OCI-LY7 (cell line): Measurements from ENCODE around the gene ANKS1B. TPM values are rescaled to one million over a fixed set of nuclear protein-coding genes. Genes with fewer than 3 reads are reported as not detected.
A peak's percentile ranks its signal among the peaks of the same experiment; 100 is the strongest.

Experiments
- BruUV-seq: library from RNA; stranded (reverse); fragments of 400-500 nt; replicated peaks from 2 replicates; lab custom pipeline; 2021; lab: Mats Ljungman, UMichigan
- CTCF ChIA-PET: fragments of 300-600 bp; sonication (Branson Sonifier 250); formaldehyde crosslinking; loops from one replicate; lab custom pipeline; 2022; ENCODE audit warnings: antibody characterized with exemption; ENCODE audit not compliant: unreplicated experiment; lab: Charles Lee
- POLR2A ChIA-PET: fragments of 300-600 bp; sonication (Branson Sonifier 250); formaldehyde crosslinking; loops from one replicate; lab custom pipeline; 2022; ENCODE audit warnings: antibody characterized with exemption; lab: Charles Lee
- DNase-seq: peaks from one replicate; pipeline ENCODE4 v3.0.0-alpha.2; 2015; ENCODE audit warnings: low spot score
- H2AFZ ChIP-seq: fragments of 200-600 bp; sonication (generic), shearing (Covaris generic); 2 replicates; pipeline ENCODE4 v1.6.1; 2014; ENCODE audit warnings: mild to moderate bottlenecking, antibody characterized with exemption, low read length, moderate library complexity
- H3K27ac ChIP-seq: fragments of 200-600 bp; sonication (generic); 2 replicates; pipeline ENCODE4 v1.5.1; 2014; ENCODE audit warnings: mixed run types, low read depth, mild to moderate bottlenecking, moderate library complexity, low read length, inconsistent platforms; ENCODE audit not compliant: poor library complexity, severe bottlenecking
- H3K36me3 ChIP-seq: fragments of 200-600 bp; sonication (generic); 2 replicates; pipeline ENCODE4 v1.6.1; 2014; ENCODE audit warnings: mild to moderate bottlenecking, antibody characterized with exemption, low read length, moderate library complexity, mixed read lengths; ENCODE audit not compliant: insufficient read depth
- H3K4me1 ChIP-seq: fragments of 200-600 bp; sonication (generic); 2 replicates; pipeline ENCODE4 v1.5.1; 2014; ENCODE audit warnings: mild to moderate bottlenecking, low read length; ENCODE audit not compliant: insufficient read depth, poor library complexity, severe bottlenecking
- H3K4me2 ChIP-seq: fragments of 200-600 bp; sonication (generic); 2 replicates; pipeline ENCODE4 v1.6.1; 2014; ENCODE audit warnings: mild to moderate bottlenecking, low read length
- H3K4me3 ChIP-seq: fragments of 200-600 bp; sonication (generic); 2 replicates; pipeline ENCODE4 v1.5.1; 2014; ENCODE audit warnings: mild to moderate bottlenecking, low read depth, low read length; ENCODE audit not compliant: poor library complexity, severe bottlenecking
- H3K79me2 ChIP-seq: fragments of 200-600 bp; sonication (generic); 2 replicates; pipeline ENCODE4 v1.6.1; 2016; ENCODE audit warnings: low read depth, mild to moderate bottlenecking, low read length, moderate library complexity, mixed read lengths; ENCODE audit not compliant: insufficient read depth
- H3K9me2 ChIP-seq: fragments of 200-600 bp; sonication (generic); 2 replicates; pipeline ENCODE4 v1.6.1; 2016; ENCODE audit warnings: mild to moderate bottlenecking, low read length, mixed read lengths; ENCODE audit not compliant: insufficient read depth
- H3K9me3 ChIP-seq: fragments of 200-600 bp; sonication (generic); 2 replicates; pipeline ENCODE4 v1.6.1; 2014; ENCODE audit warnings: mild to moderate bottlenecking, mixed run types, low read length, mixed read lengths
- H4K20me1 ChIP-seq: fragments of 200-600 bp; sonication (generic); 2 replicates; pipeline ENCODE4 v1.6.1; 2014; ENCODE audit warnings: mild to moderate bottlenecking, antibody characterized with exemption, low read length, moderate library complexity, mixed read lengths; ENCODE audit not compliant: insufficient read depth
- EZH2phosphoT487 ChIP-seq: fragments of 200-600 bp; sonication (generic); IDR thresholded peaks from 2 replicates; pipeline ENCODE4 v1.6.1; 2018; ENCODE audit warnings: low read depth, borderline replicate concordance, mild to moderate bottlenecking, mixed run types, antibody characterized with exemption, low read length, moderate library complexity, mixed read lengths
- intact Hi-C: fragments of 100-400 bp; cut with micrococcal nuclease; formaldehyde crosslinking; loops from one replicate; pipeline ENCODE4 v1.10.0; 2022; ENCODE audit not compliant: unreplicated experiment
- total RNA-seq, 2 experiments: library from RNA; depleted of rRNA in 1 of 2; stranded (reverse); fragments of >200 nt in 1 of 2; shearing (Covaris generic) in 1 of 2; gene quantifications; 2 replicates each; pipeline ENCODE4 v1.2.3, GENCODE V29; 2014 to 2022
- TF ChIP-seq, protein P1 (sequence below): fragments of 200-600 bp; sonication (generic); conservative IDR thresholded peaks from 2 replicates; pipeline ENCODE4 v1.5.1; 2014; ENCODE audit warnings: mild to moderate bottlenecking, antibody characterized with exemption, low read length, moderate library complexity, mixed read lengths

Gene ANKS1B
- total RNA-seq, 2 experiments from 2014 or later = 2.9 to 6.0 TPM

DNA sequence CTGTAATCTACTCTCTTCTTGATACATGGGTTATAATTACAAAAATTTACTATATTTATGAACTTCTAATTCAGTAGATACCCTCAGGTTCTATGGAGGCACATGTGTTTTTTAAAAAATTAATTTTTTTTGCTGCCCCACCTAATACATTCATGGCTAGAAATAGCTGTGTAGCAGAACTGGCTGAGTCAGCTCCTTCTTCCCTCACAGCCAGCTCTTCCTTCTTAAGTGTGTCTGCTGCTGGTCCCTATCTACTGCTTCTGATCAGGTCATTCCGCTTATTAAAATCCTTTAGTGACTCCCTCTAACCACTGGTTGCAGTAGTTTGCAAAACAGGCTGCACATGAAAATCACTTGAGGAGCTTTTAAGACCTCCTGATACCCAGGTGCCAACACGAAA is 939.6 kb downstream of the ANKS1B start:
- TF ChIP-seq, protein P1, sequence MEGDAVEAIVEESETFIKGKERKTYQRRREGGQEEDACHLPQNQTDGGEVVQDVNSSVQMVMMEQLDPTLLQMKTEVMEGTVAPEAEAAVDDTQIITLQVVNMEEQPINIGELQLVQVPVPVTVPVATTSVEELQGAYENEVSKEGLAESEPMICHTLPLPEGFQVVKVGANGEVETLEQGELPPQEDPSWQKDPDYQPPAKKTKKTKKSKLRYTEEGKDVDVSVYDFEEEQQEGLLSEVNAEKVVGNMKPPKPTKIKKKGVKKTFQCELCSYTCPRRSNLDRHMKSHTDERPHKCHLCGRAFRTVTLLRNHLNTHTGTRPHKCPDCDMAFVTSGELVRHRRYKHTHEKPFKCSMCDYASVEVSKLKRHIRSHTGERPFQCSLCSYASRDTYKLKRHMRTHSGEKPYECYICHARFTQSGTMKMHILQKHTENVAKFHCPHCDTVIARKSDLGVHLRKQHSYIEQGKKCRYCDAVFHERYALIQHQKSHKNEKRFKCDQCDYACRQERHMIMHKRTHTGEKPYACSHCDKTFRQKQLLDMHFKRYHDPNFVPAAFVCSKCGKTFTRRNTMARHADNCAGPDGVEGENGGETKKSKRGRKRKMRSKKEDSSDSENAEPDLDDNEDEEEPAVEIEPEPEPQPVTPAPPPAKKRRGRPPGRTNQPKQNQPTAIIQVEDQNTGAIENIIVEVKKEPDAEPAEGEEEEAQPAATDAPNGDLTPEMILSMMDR = no peak
- TF ChIP-seq EZH2phosphoT487 = no peak
- BruUV-seq = no TSS peak
- H3K4me2 ChIP-seq = no peak overlapping the region
- peaks cover 18% of the 10 kb centered on the region for H3K4me1 ChIP-seq
- ChIA-PET POLR2A (interaction anchor here (0.6 to 2.9 kb wide), 8 partner anchors 12 to 722 kb away, joined by 3 to 22 read pairs (median 4); no protein-coding TSS in a partner anchor), CTCF (interaction anchor here (1.0 to 2.0 kb wide), 3 partner anchors 406 to 614 kb away, joined by 3 to 14 read pairs (median 4); no protein-coding TSS in a partner anchor)
- H3K27ac ChIP-seq = no peak overlapping the region
- no peaks in the 10 kb centered on the region for H3K9me2 ChIP-seq
- no peaks in the 10 kb centered on the region for H4K20me1 ChIP-seq
- peaks cover 22% of the 10 kb centered on the region; the same call in 1 of the 2 replicates for H3K9me3 ChIP-seq
- intact Hi-C loops = loop anchor here (10.0 kb wide), 1 partner anchor 210 kb away; no protein-coding TSS in a partner anchor
- H3K79me2 ChIP-seq = no peaks in the 10 kb centered on the region
- H3K36me3 ChIP-seq = peaks cover 11% of the 10 kb centered on the region; the same call in 1 of the 2 replicates
- no peak for DNase-seq
- H3K4me3 ChIP-seq = no peak overlapping the region
- H2AFZ ChIP-seq = no peak overlapping the region

DNA sequence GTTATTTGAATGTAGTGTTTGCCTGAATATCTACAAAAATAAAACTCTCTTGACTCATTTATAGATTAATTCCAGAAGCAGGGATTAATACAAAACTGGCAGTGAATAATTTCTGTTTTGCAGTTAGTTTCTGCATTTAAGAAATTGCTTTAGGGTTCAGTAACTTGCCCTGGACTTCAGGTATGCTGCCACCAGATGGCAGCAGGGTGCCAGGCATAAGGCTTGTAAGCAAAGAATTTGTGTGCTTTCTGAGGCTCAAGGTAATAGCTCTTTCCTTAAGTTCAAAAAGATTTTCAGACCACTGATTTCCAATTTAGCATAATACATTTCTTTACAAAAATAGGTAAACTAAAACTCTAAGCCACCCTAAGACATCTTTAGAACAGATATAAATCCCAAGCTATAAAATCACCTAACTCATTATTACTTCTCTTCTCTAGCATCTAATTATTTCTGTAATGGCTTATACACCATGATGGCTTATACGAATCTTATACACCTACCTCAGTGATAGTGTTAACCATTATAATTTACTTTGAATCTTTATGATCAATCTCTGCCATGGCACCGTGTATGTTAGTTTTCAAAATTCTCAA is 941.3 kb downstream of the ANKS1B start:
- DNase-seq = peak; percentile 85
- no peak overlapping the region for H3K4me3 ChIP-seq
- H3K4me1 ChIP-seq = peaks cover 18% of the 10 kb centered on the region
- peaks cover 18% of the 10 kb centered on the region; the same call in 1 of the 2 replicates for H3K9me3 ChIP-seq
- no TSS peak for BruUV-seq
- ChIA-PET CTCF (interaction anchor here (0.6 to 2.0 kb wide), 4 partner anchors 98 to 615 kb away, joined by 3 to 14 read pairs (median 3); no protein-coding TSS in a partner anchor), POLR2A (interaction anchor here (0.6 to 2.9 kb wide), 8 partner anchors 27 to 708 kb away, joined by 3 to 22 read pairs (median 4); no protein-coding TSS in a partner anchor)
- H3K36me3 ChIP-seq = peaks cover 11% of the 10 kb centered on the region; the same call in 1 of the 2 replicates
- no peak for TF ChIP-seq EZH2phosphoT487
- TF ChIP-seq, protein P1 = peak; percentile 99
- no peaks in the 10 kb centered on the region for H4K20me1 ChIP-seq
- no peaks in the 10 kb centered on the region for H3K79me2 ChIP-seq
- intact Hi-C loops = loop anchor here (1.0 to 10.0 kb wide), 6 partner anchors 211 to 725 kb away; no protein-coding TSS in a partner anchor
- no peaks in the 10 kb centered on the region for H3K9me2 ChIP-seq
- peak overlapping the region; percentile 22; the same call in 1 of the 2 replicates for H2AFZ ChIP-seq
- no peak overlapping the region for H3K27ac ChIP-seq
- H3K4me2 ChIP-seq = no peak overlapping the region
